HepG2 (cell line): Measurements from ENCODE around the gene RSPH9. TPM values are rescaled to one million over a fixed set of nuclear protein-coding genes. Genes with fewer than 3 reads are reported as not detected.

ENCODE experiments used
- ARNT2 ChIP-seq: sonication (generic); formaldehyde crosslinking; IDR thresholded peaks from 2 replicates; pipeline ENCODE4 v1.8.0; 2022; ENCODE audit warnings: mild to moderate bottlenecking, low read depth, missing genetic modification reagents, moderate library complexity
- CEBPB ChIP-seq: IDR thresholded peaks from 2 replicates; pipeline ENCODE4 v1.6.1; 2011; ENCODE audit warnings: low read depth, low read length, improper control_type of control experiment, borderline replicate concordance
- CHD2 ChIP-seq: IDR thresholded peaks from 2 replicates; pipeline ENCODE4 v1.6.1; 2011; ENCODE audit warnings: low read depth, low read length, improper control_type of control experiment
- HES4 ChIP-seq: sonication (generic); formaldehyde crosslinking; IDR thresholded peaks from 2 replicates; pipeline ENCODE4 v1.9.0; 2021; ENCODE audit warnings: mild to moderate bottlenecking, missing genetic modification reagents, borderline replicate concordance
- HNF4G ChIP-seq, 2 experiments: sonication (generic) in 1 of 2; formaldehyde crosslinking in 1 of 2; IDR thresholded peaks; 2 replicates each; pipeline versions ENCODE4 v1.4.0 to v1.6.1; 2011 to 2020; ENCODE audit warnings: borderline replicate concordance in 2 of 2, low read depth in 2 of 2, mild to moderate bottlenecking in 2 of 2, low read length in 1 of 2, missing genetic modification reagents in 1 of 2, moderate library complexity in 1 of 2
- NFKBIZ ChIP-seq: IDR thresholded peaks from 2 replicates; pipeline ENCODE4 v1.6.1; 2018; ENCODE audit warnings: missing genetic modification reagents, missing compliant biosample characterization
- SP4 ChIP-seq: sonication (generic); formaldehyde crosslinking; IDR thresholded peaks from 2 replicates; pipeline ENCODE4 v1.8.1; 2023; ENCODE audit warnings: mild to moderate bottlenecking, missing genetic modification reagents
- TCF12 ChIP-seq, 2 experiments: fragments of 450-650 bp in 1 of 2; sonication (generic) in 1 of 2; formaldehyde crosslinking in 1 of 2; IDR thresholded peaks; 2 replicates each; pipeline versions ENCODE4 v1.6.1 to v1.8.0; 2017 to 2022; ENCODE audit warnings: antibody characterized with exemption in 1 of 2, mild to moderate bottlenecking in 1 of 2, missing genetic modification reagents in 1 of 2, moderate library complexity in 1 of 2
- YY1 ChIP-seq: IDR thresholded peaks from 2 replicates; pipeline ENCODE4 v1.6.1; 2011; ENCODE audit warnings: low read length, low read depth, moderate library complexity, mild to moderate bottlenecking; ENCODE audit not compliant: insufficient read depth, insufficient replicate concordance
- ZKSCAN5 ChIP-seq: sonication (generic); formaldehyde crosslinking; IDR thresholded peaks from 2 replicates; pipeline ENCODE4 v1.5.1; 2020; ENCODE audit warnings: mild to moderate bottlenecking, missing genetic modification reagents
- ZNF17 ChIP-seq: sonication (generic); formaldehyde crosslinking; IDR thresholded peaks from 2 replicates; pipeline ENCODE4 v1.5.0; 2020; ENCODE audit warnings: mild to moderate bottlenecking, missing genetic modification reagents
- ZNF550 ChIP-seq: sonication (generic); formaldehyde crosslinking; IDR thresholded peaks from 2 replicates; pipeline ENCODE4 v1.4.0; 2020; ENCODE audit warnings: mild to moderate bottlenecking, missing genetic modification reagents, borderline replicate concordance
- ZNF552 ChIP-seq: sonication (generic); formaldehyde crosslinking; IDR thresholded peaks from 2 replicates; pipeline ENCODE4 v1.9.0; 2022; ENCODE audit warnings: missing genetic modification reagents, mild to moderate bottlenecking, borderline replicate concordance
- ZNF556 ChIP-seq: sonication (generic); formaldehyde crosslinking; IDR thresholded peaks from 2 replicates; pipeline ENCODE4 v1.4.0; 2020; ENCODE audit warnings: mild to moderate bottlenecking, missing genetic modification reagents, borderline replicate concordance
- ZNF7 ChIP-seq: IDR thresholded peaks from 2 replicates; pipeline ENCODE4 v1.6.1; 2016; ENCODE audit warnings: missing biosample characterization, missing genetic modification reagents
- ZNF879 ChIP-seq: sonication (generic); formaldehyde crosslinking; IDR thresholded peaks from 2 replicates; pipeline ENCODE4 v1.8.1; 2023; ENCODE audit warnings: missing genetic modification reagents
- ZSCAN30 ChIP-seq: sonication (generic); formaldehyde crosslinking; IDR thresholded peaks from 2 replicates; pipeline ENCODE4 v1.5.0; 2020; ENCODE audit warnings: mild to moderate bottlenecking, missing genetic modification reagents
- polyA plus RNA-seq, 8 experiments: library from polyadenylated mRNA; depleted of rRNA in 3 of 8; stranded (reverse) in 7 of 8; unstranded in 1 of 8; fragments of >200 nt; fragmentation: Illumina TruSeq in 4 of 8; extraction: Trizol in 4 of 8; gene quantifications; 2 replicates each; pipeline versions ENCODE4 v1.2.1 to v1.2.3, GENCODE V29; 2011 to 2016; ENCODE audit warnings: low read depth in 4 of 8, missing spikeins in 1 of 8, mixed read lengths in 1 of 8; ENCODE audit not compliant: insufficient read depth in 1 of 8
- total RNA-seq, 5 experiments: library from RNA; depleted of rRNA; stranded (reverse); fragments of >200 nt; fragmentation: Illumina TruSeq; extraction: Trizol; gene quantifications; 2 replicates each; pipeline ENCODE4 v1.2.3, GENCODE V29; 2016; ENCODE audit warnings: low read depth in 1 of 5
- TF ChIP-seq, protein P1 (sequence below): sonication (generic); formaldehyde crosslinking; IDR thresholded peaks from 2 replicates; pipeline ENCODE4 v1.5.0; 2020; ENCODE audit warnings: missing genetic modification reagents, mild to moderate bottlenecking, borderline replicate concordance
- TF ChIP-seq, protein P2 (sequence below): sonication (generic); formaldehyde crosslinking; conservative IDR thresholded peaks from 2 replicates; pipeline ENCODE4 v1.4.0; 2020; ENCODE audit warnings: missing genetic modification reagents

The RSPH9 gene
- total and polyA plus RNA-seq, 2 of the 13 experiments (the other 11 are each of a cell fraction or from before 2014, with no cell fraction given): 0.04 TPM; not detected in 1

DNA sequence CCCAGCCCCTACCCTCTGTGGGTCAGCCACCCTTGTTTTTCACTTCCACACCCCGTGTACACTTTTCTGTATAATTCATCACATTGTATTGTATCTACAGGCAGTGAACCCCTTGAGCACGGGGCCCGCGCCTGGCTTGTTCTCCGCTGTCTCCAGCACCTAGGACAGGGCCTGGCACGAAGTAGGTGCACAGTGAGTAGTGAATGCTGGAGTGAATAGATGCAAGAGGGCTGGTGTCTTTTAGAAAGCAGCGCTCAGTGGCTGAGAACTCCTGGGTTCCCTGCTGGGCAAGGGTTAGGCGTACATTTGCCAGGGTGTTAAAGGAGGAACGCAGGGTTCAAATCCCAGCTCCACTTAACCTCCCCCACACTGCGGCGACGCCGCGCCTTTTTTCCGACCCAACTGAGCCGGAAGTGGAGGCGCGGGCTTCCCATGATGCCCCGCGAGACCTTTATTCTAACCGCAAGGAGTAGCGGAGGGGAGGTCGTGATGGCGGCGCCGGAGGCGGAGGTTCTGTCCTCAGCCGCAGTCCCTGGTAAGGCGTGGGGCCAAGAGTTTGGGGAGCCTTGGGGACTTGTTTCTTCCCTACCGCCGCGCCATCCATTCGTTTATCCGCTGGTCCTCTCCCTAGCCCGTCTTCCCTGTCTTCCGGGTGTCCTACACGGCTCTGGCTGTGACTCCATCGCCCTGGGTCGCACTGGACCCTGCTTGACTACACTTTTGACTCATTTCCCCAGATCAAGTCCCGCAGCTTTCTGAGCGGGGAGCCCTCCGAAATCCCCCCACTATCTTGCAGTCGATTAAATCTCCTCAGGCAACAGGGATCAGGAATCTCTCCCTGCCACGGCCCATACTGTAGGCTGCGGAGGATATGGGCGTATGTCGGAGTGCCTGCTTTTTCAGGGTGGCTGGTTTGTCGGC, 9.2 kb upstream of the RSPH9 start, which contains the start of gene MAD2L1BP (continued):
- TF ChIP-seq NFKBIZ (CRISPR knock-in tag): no peak
- TF ChIP-seq ZNF550 (CRISPR knock-in tag): peak; percentile 76; the same call in 1 of the 2 replicates
- peak; percentile 35; the same call in 1 of the 2 replicates for TF ChIP-seq ARNT2 (CRISPR knock-in tag)
- TF ChIP-seq CHD2: peak; percentile 56; the same call in 1 of the 2 replicates
- peak; percentile 50; the same call in 1 of the 2 replicates for TF ChIP-seq ZNF552 (CRISPR knock-in tag)
- peak; percentile 94 for TF ChIP-seq YY1
- peak; percentile 59; the same call in 1 of the 2 replicates for TF ChIP-seq ZNF17
- TF ChIP-seq ZNF7 (CRISPR knock-in tag): peak; percentile 7; the same call in 1 of the 2 replicates
- peak; percentile 81; the same call in 1 of the 2 replicates for TF ChIP-seq ZNF556
- peak; percentile 74; the same call in 1 of the 2 replicates for TF ChIP-seq HES4 (CRISPR knock-in tag)
- no peak for TF ChIP-seq ZKSCAN5 (CRISPR knock-in tag)
- TF ChIP-seq SP4 (CRISPR knock-in tag): peak; percentile 67; the same call in 1 of the 2 replicates
- TF ChIP-seq ZSCAN30: peak; percentile 88; the same call in 1 of the 2 replicates
- TF ChIP-seq TCF12 (IDR thresholded peaks at IDR 0.05): no peak
- peak; percentile 46; the same call in 1 of the 2 replicates for TF ChIP-seq TCF12 (CRISPR knock-in tag; IDR thresholded peaks at IDR 0.05)
- TF ChIP-seq ZNF879 (CRISPR knock-in tag): peak; percentile 60; the same call in 1 of the 2 replicates
- peak; percentile 48; the same call in 1 of the 2 replicates for TF ChIP-seq HNF4G (IDR thresholded peaks at IDR 0.05; ENCODE audit: borderline replicate concordance, low read depth, low read length)
- TF ChIP-seq HNF4G (CRISPR knock-in tag; IDR thresholded peaks at IDR 0.05; ENCODE audit: borderline replicate concordance, low read depth): no peak; the same call in 1 of the 2 replicates
- TF ChIP-seq, protein P1, sequence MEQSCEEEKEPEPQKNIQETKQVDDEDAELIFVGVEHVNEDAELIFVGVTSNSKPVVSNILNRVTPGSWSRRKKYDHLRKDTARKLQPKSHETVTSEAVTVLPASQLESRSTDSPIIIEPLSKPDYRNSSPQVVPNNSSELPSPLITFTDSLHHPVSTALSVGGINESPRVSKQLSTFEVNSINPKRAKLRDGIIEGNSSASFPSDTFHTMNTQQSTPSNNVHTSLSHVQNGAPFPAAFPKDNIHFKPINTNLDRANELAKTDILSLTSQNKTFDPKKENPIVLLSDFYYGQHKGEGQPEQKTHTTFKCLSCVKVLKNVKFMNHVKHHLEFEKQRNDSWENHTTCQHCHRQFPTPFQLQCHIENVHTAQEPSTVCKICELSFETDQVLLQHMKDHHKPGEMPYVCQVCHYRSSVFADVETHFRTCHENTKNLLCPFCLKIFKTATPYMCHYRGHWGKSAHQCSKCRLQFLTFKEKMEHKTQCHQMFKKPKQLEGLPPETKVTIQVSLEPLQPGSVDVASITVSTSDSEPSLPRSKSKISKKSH (CRISPR knock-in tag): peak; percentile 79
- TF ChIP-seq, protein P2, sequence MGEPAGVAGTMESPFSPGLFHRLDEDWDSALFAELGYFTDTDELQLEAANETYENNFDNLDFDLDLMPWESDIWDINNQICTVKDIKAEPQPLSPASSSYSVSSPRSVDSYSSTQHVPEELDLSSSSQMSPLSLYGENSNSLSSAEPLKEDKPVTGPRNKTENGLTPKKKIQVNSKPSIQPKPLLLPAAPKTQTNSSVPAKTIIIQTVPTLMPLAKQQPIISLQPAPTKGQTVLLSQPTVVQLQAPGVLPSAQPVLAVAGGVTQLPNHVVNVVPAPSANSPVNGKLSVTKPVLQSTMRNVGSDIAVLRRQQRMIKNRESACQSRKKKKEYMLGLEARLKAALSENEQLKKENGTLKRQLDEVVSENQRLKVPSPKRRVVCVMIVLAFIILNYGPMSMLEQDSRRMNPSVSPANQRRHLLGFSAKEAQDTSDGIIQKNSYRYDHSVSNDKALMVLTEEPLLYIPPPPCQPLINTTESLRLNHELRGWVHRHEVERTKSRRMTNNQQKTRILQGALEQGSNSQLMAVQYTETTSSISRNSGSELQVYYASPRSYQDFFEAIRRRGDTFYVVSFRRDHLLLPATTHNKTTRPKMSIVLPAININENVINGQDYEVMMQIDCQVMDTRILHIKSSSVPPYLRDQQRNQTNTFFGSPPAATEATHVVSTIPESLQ: peak; percentile 70
- no peak for TF ChIP-seq CEBPB
